HCT116 (cell line): ENCODE measurements around the gene MVB12A. TPM values are rescaled to one million over a fixed set of nuclear protein-coding genes. Genes with fewer than 3 reads are reported as not detected.

ENCODE experiments used
- ATAC-seq: fragments of 200-7000 bp; cut with Tn5 transposase; 2 replicates; pipeline ENCODE4 v1.9.1; 2020; ENCODE audit warnings: mild to moderate bottlenecking, moderate library complexity
- BruUV-seq: library from RNA; stranded (reverse); fragments of 400-500 nt; replicated peaks from 2 replicates; lab custom pipeline; 2021; lab: Mats Ljungman, UMichigan
- CTCF ChIA-PET: fragments of 300-600 bp; sonication (Branson Sonifier 250); formaldehyde crosslinking; loops from one replicate; lab custom pipeline; 2021; ENCODE audit warnings: antibody characterized with exemption; lab: Charles Lee
- POLR2A ChIA-PET: fragments of 300-600, 350-600 bp; sonication (Branson Sonifier 250); formaldehyde crosslinking; loops from one replicate; lab custom pipeline; 2021; ENCODE audit warnings: antibody characterized with exemption; lab: Charles Lee
- RAD21 ChIA-PET, 2 experiments: fragments of 300-600 bp; sonication (Branson Sonifier 250); formaldehyde crosslinking; loops; one replicate each; lab custom pipeline; 2023; ENCODE audit warnings: low total read pairs in 2 of 2; ENCODE audit not compliant: uncharacterized antibody in 2 of 2, unreplicated experiment in 2 of 2, low non-redundant PET in 1 of 2; lab: Charles Lee
- DNase-seq: peaks from one replicate; pipeline ENCODE4 v3.0.0-alpha.2; 2010; ENCODE audit warnings: low read depth, low spot score
- H2AFZ ChIP-seq: fragments of 200-600 bp; shearing (Covaris generic), sonication (generic); 2 replicates; pipeline ENCODE4 v1.6.1; 2017; ENCODE audit warnings: low read depth, mixed run types, mixed read lengths, antibody characterized with exemption, low read length; ENCODE audit not compliant: poor library complexity, severe bottlenecking
- H3K27ac ChIP-seq: 2 replicates; pipeline ENCODE4 v1.5.1; 2012; ENCODE audit warnings: low read depth, low read length
- H3K27me3 ChIP-seq: fragments of 200-600 bp; sonication (generic); 2 replicates; pipeline ENCODE4 v1.6.1; 2016; ENCODE audit warnings: mixed run types, low read length, mixed read lengths; ENCODE audit not compliant: insufficient read depth
- H3K36me3 ChIP-seq, 2 experiments: fragments of 200-500 bp in 1 of 2; fragments of 200-600 bp in 1 of 2; sonication (Bioruptor generic) in 1 of 2; sonication (generic) in 1 of 2; 2 replicates each; pipeline versions ENCODE4 v1.5.1 to v1.6.1; 2014 to 2016; ENCODE audit warnings: low read length in 2 of 2, inconsistent platforms in 1 of 2, mixed read lengths in 1 of 2, mixed run types in 1 of 2; ENCODE audit not compliant: insufficient read depth in 2 of 2, control insufficient read depth in 1 of 2
- H3K4me1 ChIP-seq, 2 experiments: fragments of 200-600 bp in 1 of 2; sonication (generic) in 1 of 2; 2 replicates each; pipeline versions ENCODE4 v1.5.1 to v1.6.1; 2012 to 2017; ENCODE audit warnings: low read length in 2 of 2, inconsistent platforms in 1 of 2, mild to moderate bottlenecking in 1 of 2, mixed read lengths in 1 of 2, mixed run types in 1 of 2, moderate library complexity in 1 of 2; ENCODE audit not compliant: insufficient read depth in 2 of 2, control insufficient read depth in 1 of 2
- H3K4me2 ChIP-seq: fragments of 200-600 bp; sonication (generic); 2 replicates; pipeline ENCODE4 v1.6.1; 2017; ENCODE audit warnings: mixed run types, low read length, mixed read lengths
- H3K4me3 ChIP-seq, 2 experiments: fragments of 200-600 bp in 1 of 2; sonication (generic) in 1 of 2; replicated peaks in 1 of 2; 2 replicates each; pipeline ENCODE4 v1.5.1; 2011 to 2016; ENCODE audit warnings: low read length in 2 of 2, control low read depth in 1 of 2, low read depth in 1 of 2, mild to moderate bottlenecking in 1 of 2, mixed read lengths in 1 of 2, mixed run types in 1 of 2
- H3K79me2 ChIP-seq: fragments of 200-600 bp; sonication (generic); 2 replicates; pipeline ENCODE4 v1.6.1; 2017; ENCODE audit warnings: mild to moderate bottlenecking, mixed run types, low read length, moderate library complexity, mixed read lengths; ENCODE audit not compliant: insufficient read depth
- H3K9ac ChIP-seq: fragments of 200-600 bp; sonication (generic); 2 replicates; pipeline ENCODE4 v1.6.1; 2016; ENCODE audit warnings: low read length, mixed read lengths
- H3K9me2 ChIP-seq: fragments of 200-600 bp; sonication (generic), shearing (Covaris generic); 2 replicates; pipeline ENCODE4 v1.6.1; 2017; ENCODE audit warnings: mixed run types, mild to moderate bottlenecking, moderate library complexity; ENCODE audit not compliant: insufficient read depth
- H3K9me3 ChIP-seq, 2 experiments: fragments of 200-500 bp in 1 of 2; fragments of 200-600 bp in 1 of 2; sonication (Bioruptor generic) in 1 of 2; sonication (generic) in 1 of 2; 2 replicates each; pipeline ENCODE4 v1.6.1; 2014 to 2017; ENCODE audit warnings: low read length in 2 of 2, mixed read lengths in 2 of 2, inconsistent platforms in 1 of 2, low read depth in 1 of 2, mild to moderate bottlenecking in 1 of 2, mixed run types in 1 of 2, moderate library complexity in 1 of 2; ENCODE audit not compliant: control insufficient read depth in 1 of 2, insufficient read depth in 1 of 2
- H4K20me1 ChIP-seq: fragments of 200-600 bp; sonication (generic), shearing (Covaris generic); 2 replicates; pipeline ENCODE4 v1.6.1; 2017; ENCODE audit warnings: mixed run types, mild to moderate bottlenecking, moderate library complexity; ENCODE audit not compliant: insufficient read depth
- EGR1 ChIP-seq: IDR thresholded peaks from 2 replicates; pipeline ENCODE4 v1.6.1; 2012; ENCODE audit warnings: low read depth
- POLR2A ChIP-seq: IDR thresholded peaks from 2 replicates; pipeline ENCODE4 v1.7.0; 2011; ENCODE audit warnings: borderline replicate concordance; ENCODE audit not compliant: insufficient read depth, insufficient read length; ENCODE audit errors: extremely low read depth
- POLR2AphosphoS5 ChIP-seq: IDR thresholded peaks from 2 replicates; pipeline ENCODE4 v1.6.1; 2011; ENCODE audit warnings: mild to moderate bottlenecking, low read depth, low read length, moderate library complexity
- SIN3A ChIP-seq: IDR thresholded peaks from 2 replicates; pipeline ENCODE4 v1.6.1; 2012; ENCODE audit warnings: low read depth
- ZFX ChIP-seq: fragments of 450-650 bp; IDR thresholded peaks from 2 replicates; pipeline ENCODE4 v1.6.1; 2017
- ZNF274 ChIP-seq: fragments of 200-500 bp; sonication (Bioruptor generic); IDR thresholded peaks from 2 replicates; pipeline ENCODE4 v1.6.1; 2014; ENCODE audit warnings: mild to moderate bottlenecking, low read depth, low read length, inconsistent platforms
- intact Hi-C: fragments of 100-400 bp; cut with micrococcal nuclease; formaldehyde crosslinking; loops from 2 replicates; pipeline ENCODE4 v1.10.0; 2022
- total RNA-seq: library from RNA; stranded (reverse); gene quantifications from one replicate; pipeline ENCODE4 v1.2.1, GENCODE V29; 2021; ENCODE audit not compliant: unreplicated experiment
- TF ChIP-seq, protein P1 (sequence below): IDR thresholded peaks from 2 replicates; pipeline ENCODE4 v1.6.1; 2012; ENCODE audit warnings: low read depth
- TF ChIP-seq, protein P2 (sequence below), 3 experiments: fragments of 200-600 bp in 1 of 3; sonication (generic) in 1 of 3; IDR thresholded peaks in 2 of 3; conservative IDR thresholded peaks in 1 of 3; 2 replicates each; pipeline ENCODE4 v1.5.1; 2012 to 2017; ENCODE audit warnings: low read depth in 2 of 3, low read length in 2 of 3, antibody characterized with exemption in 1 of 3, borderline replicate concordance in 1 of 3, control low read depth in 1 of 3, mild to moderate bottlenecking in 1 of 3, mixed read lengths in 1 of 3, mixed run types in 1 of 3, moderate library complexity in 1 of 3; ENCODE audit not compliant: insufficient read depth in 1 of 3

MVB12A gene
- total RNA-seq, 1 experiment from 2014 or later: 91.7 TPM

DNA sequence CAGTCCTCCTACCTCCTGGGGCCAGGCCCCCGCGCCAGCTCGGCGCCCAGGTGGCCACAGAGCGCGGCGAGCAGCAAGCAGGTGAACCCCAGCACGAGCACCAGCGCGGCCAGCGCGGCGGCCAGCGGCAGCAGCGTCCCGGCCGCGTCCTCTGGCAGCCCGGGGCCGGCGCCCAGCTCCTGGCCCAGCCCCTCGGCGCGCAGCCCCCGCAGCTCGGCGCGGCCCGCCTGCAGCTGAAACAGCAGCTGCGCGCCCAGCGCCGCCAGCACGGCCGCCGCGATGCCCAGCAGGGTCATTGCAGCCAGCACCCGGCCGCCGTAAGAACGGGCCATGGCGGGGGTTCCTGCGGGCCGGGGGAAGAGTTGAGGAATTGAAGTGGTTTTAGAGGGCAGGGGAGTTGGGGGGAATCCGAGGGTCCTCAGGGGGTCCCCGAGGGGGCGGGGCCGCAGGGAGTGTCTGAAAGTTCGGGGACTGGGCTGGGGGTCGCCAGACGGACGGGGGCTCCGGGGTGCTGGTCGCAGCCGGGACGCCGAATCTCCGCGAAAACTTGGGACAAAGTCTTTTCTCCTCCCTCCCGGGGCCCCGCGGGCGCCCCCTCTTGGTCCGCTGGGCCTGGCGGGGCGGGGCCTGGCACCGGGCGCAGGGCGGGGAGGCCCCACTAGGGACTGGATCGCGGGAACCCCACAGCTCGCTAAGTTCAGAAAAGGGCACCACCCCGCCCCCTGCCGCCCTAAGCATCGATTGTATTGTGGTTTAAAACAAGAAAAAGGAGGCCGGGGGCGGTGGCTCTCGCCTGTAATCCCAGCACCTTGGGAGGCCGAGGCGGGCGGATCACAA, 28.5 kb downstream of the MVB12A start, which contains the start of gene TMEM221:
Gene TMEM221 (minus strand): TSS at position 538 of the 837 bp plus-strand sequence. CDS start 206 bp downstream, at position 332.
- RAD21 ChIA-PET: no interaction called here
- H3K9ac ChIP-seq: peak within 1 kb of the TSS; percentile 71
- H3K4me2 ChIP-seq: peak within 1 kb of the TSS; percentile 91
- CTCF ChIA-PET: interaction anchor here (0.9 to 1.3 kb wide), 4 partner anchors 17 to 155 kb away, joined by 3 to 4 read pairs (median 3); partner anchors contain the start of gene MVB12A
- H3K36me3 ChIP-seq: no peaks in the 10 kb centered on the region
- TF ChIP-seq ZNF274: no peak
- TF ChIP-seq SIN3A: no peak
- TF ChIP-seq, protein P1, sequence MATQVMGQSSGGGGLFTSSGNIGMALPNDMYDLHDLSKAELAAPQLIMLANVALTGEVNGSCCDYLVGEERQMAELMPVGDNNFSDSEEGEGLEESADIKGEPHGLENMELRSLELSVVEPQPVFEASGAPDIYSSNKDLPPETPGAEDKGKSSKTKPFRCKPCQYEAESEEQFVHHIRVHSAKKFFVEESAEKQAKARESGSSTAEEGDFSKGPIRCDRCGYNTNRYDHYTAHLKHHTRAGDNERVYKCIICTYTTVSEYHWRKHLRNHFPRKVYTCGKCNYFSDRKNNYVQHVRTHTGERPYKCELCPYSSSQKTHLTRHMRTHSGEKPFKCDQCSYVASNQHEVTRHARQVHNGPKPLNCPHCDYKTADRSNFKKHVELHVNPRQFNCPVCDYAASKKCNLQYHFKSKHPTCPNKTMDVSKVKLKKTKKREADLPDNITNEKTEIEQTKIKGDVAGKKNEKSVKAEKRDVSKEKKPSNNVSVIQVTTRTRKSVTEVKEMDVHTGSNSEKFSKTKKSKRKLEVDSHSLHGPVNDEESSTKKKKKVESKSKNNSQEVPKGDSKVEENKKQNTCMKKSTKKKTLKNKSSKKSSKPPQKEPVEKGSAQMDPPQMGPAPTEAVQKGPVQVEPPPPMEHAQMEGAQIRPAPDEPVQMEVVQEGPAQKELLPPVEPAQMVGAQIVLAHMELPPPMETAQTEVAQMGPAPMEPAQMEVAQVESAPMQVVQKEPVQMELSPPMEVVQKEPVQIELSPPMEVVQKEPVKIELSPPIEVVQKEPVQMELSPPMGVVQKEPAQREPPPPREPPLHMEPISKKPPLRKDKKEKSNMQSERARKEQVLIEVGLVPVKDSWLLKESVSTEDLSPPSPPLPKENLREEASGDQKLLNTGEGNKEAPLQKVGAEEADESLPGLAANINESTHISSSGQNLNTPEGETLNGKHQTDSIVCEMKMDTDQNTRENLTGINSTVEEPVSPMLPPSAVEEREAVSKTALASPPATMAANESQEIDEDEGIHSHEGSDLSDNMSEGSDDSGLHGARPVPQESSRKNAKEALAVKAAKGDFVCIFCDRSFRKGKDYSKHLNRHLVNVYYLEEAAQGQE: no peak
- TF ChIP-seq POLR2A: peak; percentile 31
- TF ChIP-seq, protein P2, sequence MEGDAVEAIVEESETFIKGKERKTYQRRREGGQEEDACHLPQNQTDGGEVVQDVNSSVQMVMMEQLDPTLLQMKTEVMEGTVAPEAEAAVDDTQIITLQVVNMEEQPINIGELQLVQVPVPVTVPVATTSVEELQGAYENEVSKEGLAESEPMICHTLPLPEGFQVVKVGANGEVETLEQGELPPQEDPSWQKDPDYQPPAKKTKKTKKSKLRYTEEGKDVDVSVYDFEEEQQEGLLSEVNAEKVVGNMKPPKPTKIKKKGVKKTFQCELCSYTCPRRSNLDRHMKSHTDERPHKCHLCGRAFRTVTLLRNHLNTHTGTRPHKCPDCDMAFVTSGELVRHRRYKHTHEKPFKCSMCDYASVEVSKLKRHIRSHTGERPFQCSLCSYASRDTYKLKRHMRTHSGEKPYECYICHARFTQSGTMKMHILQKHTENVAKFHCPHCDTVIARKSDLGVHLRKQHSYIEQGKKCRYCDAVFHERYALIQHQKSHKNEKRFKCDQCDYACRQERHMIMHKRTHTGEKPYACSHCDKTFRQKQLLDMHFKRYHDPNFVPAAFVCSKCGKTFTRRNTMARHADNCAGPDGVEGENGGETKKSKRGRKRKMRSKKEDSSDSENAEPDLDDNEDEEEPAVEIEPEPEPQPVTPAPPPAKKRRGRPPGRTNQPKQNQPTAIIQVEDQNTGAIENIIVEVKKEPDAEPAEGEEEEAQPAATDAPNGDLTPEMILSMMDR (IDR thresholded peaks at IDR 0.05 in 2 of 3, conservative IDR thresholded peaks at IDR 0.05 in 1 of 3; ENCODE audit: borderline replicate concordance in 1 of 3, insufficient read depth in 1 of 3, low read depth in 2 of 3, low read length in 2 of 3): peak; percentile 48 to 75 (median 62); a peak in 5 of 6 replicates
- TF ChIP-seq EGR1: 0 out of 2 replicates have a peak, but pooled peaks have one; percentile 34
- TF ChIP-seq ZFX: peak; percentile 69; the same call in 1 of the 2 replicates
- TF ChIP-seq POLR2AphosphoS5: peak; percentile 73
- DNase-seq: no peak
- intact Hi-C loops: no loop called here
- H3K4me3 ChIP-seq: peak within 1 kb of the TSS; percentile 56 to 70
- H3K27me3 ChIP-seq: no peaks in the 10 kb centered on the region
- no peaks in the 10 kb centered on the region for H3K79me2 ChIP-seq
- H2AFZ ChIP-seq: no peak within 1 kb of the TSS
- ATAC-seq: peak; percentile 78
- no peaks in the 10 kb centered on the region for H3K9me2 ChIP-seq
- H3K9me3 ChIP-seq: no peaks in the 10 kb centered on the region
- H3K4me1 ChIP-seq: peaks cover 24 to 46% of the 10 kb centered on the region in 2 experiments
- H4K20me1 ChIP-seq: no peaks in the 10 kb centered on the region
- peak within 1 kb of the TSS; percentile 79; the same call in 1 of the 2 replicates for H3K27ac ChIP-seq
- POLR2A ChIA-PET: no interaction called here
- no TSS peak for BruUV-seq
